ENCODE results near the gene MYL6.

Gene MYL6

GRCh38 chr12:56205445-56205844 is 47.3 kb downstream of the MYL6 start:
- TF ChIP-seq CTCF (IDR thresholded peaks at IDR 0.05; ENCODE audit: insufficient read depth, missing control alignments) = no peak
- no peak for DNase-seq (ENCODE audit: insufficient read length, low spot score)
- no peak for FAIRE-seq

GRCh38 chr12:56206452-56207166 is 48.5 kb downstream of the MYL6 start:
- FAIRE-seq (no peak), DNase-seq (ENCODE audit: insufficient read length, low spot score) (no peak)
- TF ChIP-seq CTCF (IDR thresholded peaks at IDR 0.05; ENCODE audit: insufficient read depth, missing control alignments) = peak; percentile 59

DNA sequence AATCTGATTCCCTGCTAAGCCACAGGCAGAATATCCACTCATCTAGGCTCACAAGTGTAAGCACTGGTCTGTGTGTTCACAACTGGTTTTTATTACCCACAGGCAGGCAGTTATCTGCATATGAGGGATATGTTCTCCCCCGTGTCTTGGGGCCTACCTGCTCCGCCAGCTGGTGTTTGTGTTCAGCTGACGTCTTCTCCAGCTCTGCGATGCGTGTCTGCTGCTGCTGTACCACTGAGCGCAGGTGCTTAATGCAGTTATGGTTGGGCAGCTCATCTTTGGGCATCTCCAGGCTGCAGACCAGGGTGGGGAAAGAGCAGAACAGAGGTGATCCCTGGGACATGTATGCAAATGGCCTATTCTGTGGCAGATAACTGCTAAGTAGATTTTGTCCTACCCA is 49.8 kb downstream of the MYL6 start:
- FAIRE-seq = no peak
- DNase-seq (ENCODE audit: insufficient read length, low spot score) = no peak
- TF ChIP-seq CTCF (IDR thresholded peaks at IDR 0.05; ENCODE audit: insufficient read depth, missing control alignments) = no peak
